Activated CD4-positive, alpha-beta T cell treated with anti-CD3 and anti-CD28 coated beads, Interleukin-2, amount 10 ng/mL, durations not matched to agents 24 days and 14 days (primary cell): ENCODE data around the gene TXNDC12. TPM values are rescaled to one million over a fixed set of nuclear protein-coding genes. Genes with fewer than 3 reads are reported as not detected.
"Not testable (repeated sequence)": the region's sequence is repeated elsewhere in the genome, so short reads cannot be mapped to it uniquely, and the experiment has no call there.

ENCODE experiments used
- DNase-seq: peaks from one replicate; pipeline ENCODE4 v3.0.0; 2022
- H3K27ac Mint-ChIP-seq: one replicate; pipeline ENCODE4 v1.8.0; 2022; ENCODE audit warnings: mild to moderate bottlenecking, mixed read lengths
- H3K27me3 Mint-ChIP-seq: one replicate; pipeline ENCODE4 v1.8.0; 2022; ENCODE audit warnings: mixed read lengths
- H3K36me3 Mint-ChIP-seq: one replicate; pipeline ENCODE4 v1.8.0; 2022; ENCODE audit warnings: low read depth, mild to moderate bottlenecking, mixed read lengths
- H3K4me1 Mint-ChIP-seq: one replicate; pipeline ENCODE4 v1.8.0; 2021; ENCODE audit warnings: mixed read lengths
- H3K4me3 Mint-ChIP-seq: one replicate; pipeline ENCODE4 v1.8.0; 2022; ENCODE audit warnings: mild to moderate bottlenecking, moderate library complexity, mixed read lengths
- H3K9me3 Mint-ChIP-seq: one replicate; pipeline ENCODE4 v1.8.0; 2021; ENCODE audit warnings: mixed read lengths
- intact Hi-C: fragments of 100-400 bp; cut with micrococcal nuclease; formaldehyde crosslinking; loops from one replicate; pipeline ENCODE4 v1.15.1; 2023
- total RNA-seq: library from RNA; stranded (reverse); gene quantifications from 2 replicates; pipeline ENCODE4 v1.2.3, GENCODE V29; 2022

Gene TXNDC12
- total RNA-seq, 1 donor from 2014 or later: 43.0 TPM

GRCh38 chr1:52037402-52037814, 17.6 kb downstream of the TXNDC12 start:
- intact Hi-C loops: no loop called here
- H3K36me3 Mint-ChIP-seq: peaks cover 34% of the 10 kb centered on the region

DNA sequence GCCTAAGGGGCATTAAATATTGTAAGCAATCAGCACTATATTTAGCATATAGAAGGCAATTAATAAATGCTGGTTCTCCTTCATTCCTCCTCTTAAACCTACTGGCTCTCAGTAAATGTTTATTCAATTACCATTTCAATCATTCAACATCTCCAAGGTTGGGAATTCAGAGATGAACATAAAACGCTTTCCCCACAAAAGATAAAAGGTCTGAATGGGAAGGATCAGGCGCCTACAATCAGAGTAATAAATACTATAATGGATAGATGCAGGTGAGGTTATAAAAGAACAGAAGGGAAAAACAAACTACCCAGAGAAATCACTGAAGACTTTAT, 21.0 kb downstream of the TXNDC12 start:
- intact Hi-C loops: no loop called here
- Mint-ChIP-seq H3K27me3 (no peaks in the 10 kb centered on the region), H3K4me1 (peaks cover 30% of the 10 kb centered on the region), H3K9me3 (peaks cover 3% of the 10 kb centered on the region), H3K36me3 (peaks cover 39% of the 10 kb centered on the region), H3K27ac (peak overlapping the region; percentile 97), H3K4me3 (peak overlapping the region; percentile 95)
- no peak for DNase-seq

More at GRCh38 chr1:52037402-52037814, 17.6 kb downstream of the TXNDC12 start:
- Mint-ChIP-seq H3K27me3 (no peaks in the 10 kb centered on the region), H3K4me1 (peaks cover 9% of the 10 kb centered on the region), H3K4me3 (no peak overlapping the region), H3K27ac (no peak overlapping the region), H3K9me3 (peaks cover 3% of the 10 kb centered on the region)
- DNase-seq: no peak

GRCh38 chr1:52033190-52034049, 21.6 kb downstream of the TXNDC12 start, which contains the start of gene KTI12:
Gene KTI12 (minus strand): TSS chr1:52033810. CDS start chr1:52033761, 49 bp downstream.
- H3K27ac Mint-ChIP-seq: peak within 1 kb of the TSS; percentile 97
- H3K4me3 Mint-ChIP-seq: peak within 1 kb of the TSS; percentile 95
- DNase-seq: peak; percentile 96
- peaks cover 3% of the 10 kb centered on the region for H3K9me3 Mint-ChIP-seq
- no peaks in the 10 kb centered on the region for H3K27me3 Mint-ChIP-seq
- peaks cover 38% of the 10 kb centered on the region for H3K36me3 Mint-ChIP-seq
- intact Hi-C loops: loop anchor here (1.0 kb wide), 1 partner anchor 23 kb away; the partner anchor contains the start of gene BTF3L4
- H3K4me1 Mint-ChIP-seq: peaks cover 30% of the 10 kb centered on the region

GRCh38 chr1:52032785-52033131, 22.2 kb downstream of the TXNDC12 start:
- H3K9me3 Mint-ChIP-seq: peaks cover 3% of the 10 kb centered on the region
- H3K36me3 Mint-ChIP-seq: peaks cover 37% of the 10 kb centered on the region
- peak overlapping the region; percentile 97 for H3K27ac Mint-ChIP-seq
- H3K4me1 Mint-ChIP-seq: peaks cover 30% of the 10 kb centered on the region
- no peaks in the 10 kb centered on the region for H3K27me3 Mint-ChIP-seq
- peak; percentile 70 for DNase-seq
- intact Hi-C loops: loop anchor here (1.0 kb wide), 1 partner anchor 24 kb away; the partner anchor contains the start of gene BTF3L4
- peak overlapping the region; percentile 95 for H3K4me3 Mint-ChIP-seq

DNA sequence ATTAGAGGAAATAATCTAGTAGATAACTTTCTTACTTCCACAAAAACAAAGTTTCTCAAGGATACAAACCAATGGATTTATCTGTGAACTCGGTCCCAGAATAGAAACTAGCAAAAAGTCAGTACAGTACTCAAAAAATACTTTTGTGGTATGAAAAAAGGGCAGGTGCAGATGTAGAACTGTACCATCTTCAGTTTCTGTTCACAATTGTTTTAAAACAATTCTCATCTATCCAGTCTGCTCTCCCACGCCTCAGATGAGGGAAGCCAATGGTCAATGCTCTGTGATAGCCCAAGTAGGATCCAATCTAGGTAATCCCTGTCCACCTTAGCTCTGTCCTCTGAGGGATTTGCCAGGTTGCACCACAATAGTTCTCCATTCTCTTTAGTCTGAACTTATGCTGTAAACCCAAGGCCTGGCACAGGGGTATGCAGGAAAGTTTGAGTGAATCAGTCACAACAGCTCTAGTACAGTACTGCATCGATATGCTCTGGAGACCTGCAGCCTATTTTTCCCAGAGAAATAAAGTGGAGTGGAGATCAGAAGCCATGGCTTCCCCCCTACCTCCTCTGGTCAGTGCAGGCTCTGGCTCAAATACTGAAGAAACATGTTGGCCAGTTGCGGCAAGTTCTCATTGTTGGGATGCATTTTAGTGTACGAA, 22.7 kb downstream of the TXNDC12 start:
- H3K4me3 Mint-ChIP-seq: peak overlapping the region; percentile 95
- peak overlapping the region; percentile 97 for H3K27ac Mint-ChIP-seq
- peaks cover 30% of the 10 kb centered on the region for H3K4me1 Mint-ChIP-seq
- peak; percentile 62 for DNase-seq
- no peaks in the 10 kb centered on the region for H3K27me3 Mint-ChIP-seq
- H3K9me3 Mint-ChIP-seq: peaks cover 3% of the 10 kb centered on the region
- peaks cover 39% of the 10 kb centered on the region for H3K36me3 Mint-ChIP-seq
- intact Hi-C loops: no loop called here

DNA sequence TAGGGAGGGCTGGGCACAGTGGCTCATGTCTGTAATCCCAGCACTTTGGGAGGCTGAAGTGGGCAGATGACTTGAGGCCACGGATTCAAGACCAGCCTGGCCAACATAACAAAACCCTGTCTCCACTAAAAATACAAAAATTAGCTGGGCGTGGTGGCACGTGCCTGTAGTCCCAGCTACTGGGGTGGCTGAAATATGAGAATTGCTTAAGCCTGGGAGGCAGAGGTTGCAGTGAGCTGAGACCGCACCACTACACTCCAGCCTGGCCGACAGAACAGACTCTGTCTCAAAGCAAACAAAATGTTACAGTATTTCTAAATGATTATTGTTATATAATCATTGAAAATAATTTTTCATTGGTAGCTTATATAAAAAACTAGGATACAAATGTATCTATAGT, 26.2 kb downstream of the TXNDC12 start:
- H3K9me3 Mint-ChIP-seq, H3K27ac Mint-ChIP-seq, intact Hi-C loops, DNase-seq, H3K4me3 Mint-ChIP-seq, H3K27me3 Mint-ChIP-seq: not testable (repeated sequence)
- Mint-ChIP-seq H3K4me1 (peaks cover 25% of the 10 kb centered on the region), H3K36me3 (peaks cover 54% of the 10 kb centered on the region)

DNA sequence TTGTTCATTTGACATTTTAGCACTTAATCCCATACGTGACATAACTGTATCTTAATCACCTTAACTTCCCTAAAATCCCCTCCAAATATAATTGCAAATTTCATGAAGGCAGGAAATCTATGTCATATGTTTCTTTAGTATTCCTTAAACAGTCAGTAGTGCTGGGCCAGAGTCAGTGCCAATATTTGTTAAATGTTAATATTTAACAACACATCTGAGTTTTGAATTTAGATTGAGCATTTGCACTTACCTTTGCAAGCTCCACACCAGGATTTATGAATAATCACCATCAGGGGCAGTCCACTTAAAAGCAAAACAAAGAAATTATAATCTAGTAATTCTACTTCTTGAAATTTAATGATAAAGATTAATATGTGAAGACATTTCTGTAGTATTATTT, 26.7 kb downstream of the TXNDC12 start:
- Mint-ChIP-seq H3K27me3 (no peaks in the 10 kb centered on the region), H3K36me3 (peaks cover 57% of the 10 kb centered on the region), H3K27ac (no peak overlapping the region), H3K4me3 (no peak overlapping the region), H3K9me3 (no peaks in the 10 kb centered on the region), H3K4me1 (peaks cover 22% of the 10 kb centered on the region)
- intact Hi-C loops: no loop called here
- no peak for DNase-seq

GRCh38 chr1:52026278-52026677, 28.7 kb downstream of the TXNDC12 start:
- peaks cover 51% of the 10 kb centered on the region for H3K36me3 Mint-ChIP-seq
- H3K4me3 Mint-ChIP-seq: no peak overlapping the region
- no peaks in the 10 kb centered on the region for H3K27me3 Mint-ChIP-seq
- peaks cover 10% of the 10 kb centered on the region for H3K4me1 Mint-ChIP-seq
- no peaks in the 10 kb centered on the region for H3K9me3 Mint-ChIP-seq
- no peak overlapping the region for H3K27ac Mint-ChIP-seq
- no peak for DNase-seq
- intact Hi-C loops: no loop called here

- Mint-ChIP-seq H3K36me3 (peaks cover 50% of the 10 kb centered on the region), H3K4me3 (no peak overlapping the region), H3K4me1 (no peaks in the 10 kb centered on the region), H3K27ac (no peak overlapping the region), H3K9me3 (no peaks in the 10 kb centered on the region), H3K27me3 (no peaks in the 10 kb centered on the region)
- intact Hi-C loops: no loop called here
- no peak for DNase-seq
Measured at GRCh38 chr1:52022133-52022532, 32.9 kb downstream of the TXNDC12 start.

- H3K9me3 Mint-ChIP-seq: no peaks in the 10 kb centered on the region
- intact Hi-C loops: no loop called here
- H3K27ac Mint-ChIP-seq: no peak overlapping the region
- H3K36me3 Mint-ChIP-seq: no peaks in the 10 kb centered on the region
- no peak for DNase-seq
- H3K4me3 Mint-ChIP-seq: no peak overlapping the region
- peaks cover 28% of the 10 kb centered on the region for H3K27me3 Mint-ChIP-seq
- no peaks in the 10 kb centered on the region for H3K4me1 Mint-ChIP-seq
Measured at GRCh38 chr1:52008071-52008809, 46.8 kb downstream of the TXNDC12 start.

- no peak for DNase-seq
- no peak overlapping the region for H3K27ac Mint-ChIP-seq
- H3K4me3 Mint-ChIP-seq: no peak overlapping the region
- H3K36me3 Mint-ChIP-seq: no peaks in the 10 kb centered on the region
- H3K4me1 Mint-ChIP-seq: no peaks in the 10 kb centered on the region
- H3K27me3 Mint-ChIP-seq: peaks cover 28% of the 10 kb centered on the region
- intact Hi-C loops: no loop called here
- no peaks in the 10 kb centered on the region for H3K9me3 Mint-ChIP-seq
Measured at GRCh38 chr1:52007215-52008002, 47.6 kb downstream of the TXNDC12 start.

GRCh38 chr1:52006081-52006553, 48.9 kb downstream of the TXNDC12 start:
- H3K9me3 Mint-ChIP-seq, intact Hi-C loops, H3K36me3 Mint-ChIP-seq, H3K4me3 Mint-ChIP-seq, H3K27ac Mint-ChIP-seq, H3K4me1 Mint-ChIP-seq, DNase-seq: not testable (repeated sequence)
- peaks cover 28% of the 10 kb centered on the region for H3K27me3 Mint-ChIP-seq

DNA sequence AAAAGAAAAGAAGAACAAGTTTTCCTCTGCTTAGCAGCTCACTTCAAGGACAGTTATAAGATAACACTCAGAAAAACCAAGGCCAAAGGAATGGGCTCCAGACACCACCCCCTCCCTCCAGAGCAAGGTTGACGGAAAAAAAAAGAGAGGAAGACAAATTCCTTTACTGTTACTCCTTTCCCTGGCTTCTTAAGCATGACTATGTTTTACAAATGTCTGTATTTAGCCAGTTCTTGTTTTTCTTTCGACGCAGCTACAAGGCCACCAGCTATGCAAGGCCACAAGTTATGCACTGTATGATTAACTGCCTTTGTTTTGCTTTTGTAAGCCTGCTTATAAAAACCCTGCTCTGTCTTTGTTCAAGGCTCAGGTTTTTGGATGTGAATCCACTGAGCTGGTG, 49.4 kb downstream of the TXNDC12 start:
- DNase-seq, H3K4me3 Mint-ChIP-seq, H3K36me3 Mint-ChIP-seq, intact Hi-C loops, H3K9me3 Mint-ChIP-seq, H3K4me1 Mint-ChIP-seq, H3K27ac Mint-ChIP-seq: not testable (repeated sequence)
- peaks cover 28% of the 10 kb centered on the region for H3K27me3 Mint-ChIP-seq
